K562 (cell line): ENCODE data around the gene DNAAF8. TPM values are rescaled to one million over a fixed set of nuclear protein-coding genes. Genes with fewer than 3 reads are reported as not detected.

Source experiments
- BCOR ChIP-seq: fragments of 450-650 bp; IDR thresholded peaks from 2 replicates; pipeline ENCODE4 v1.6.1; 2016
- CEBPG ChIP-seq, 3 experiments: fragments of 200-800 bp in 1 of 3; sonication (Bioruptor generic) in 1 of 3; sonication (generic) in 1 of 3; formaldehyde crosslinking in 1 of 3; IDR thresholded peaks in 2 of 3; conservative IDR thresholded peaks in 1 of 3; 2 replicates each; pipeline versions ENCODE4 v1.6.1 to v1.8.0; 2016 to 2022; ENCODE audit warnings: missing compliant biosample characterization in 2 of 3, missing genetic modification characterization in 2 of 3, mild to moderate bottlenecking in 1 of 3, missing genetic modification reagents in 1 of 3
- CHD2 ChIP-seq: IDR thresholded peaks from 2 replicates; pipeline ENCODE4 v1.6.1; 2011; ENCODE audit warnings: low read depth, low read length
- FOXA3 ChIP-seq, 2 experiments: fragments of 450-650 bp in 1 of 2; sonication (generic) in 1 of 2; formaldehyde crosslinking; IDR thresholded peaks in 1 of 2; conservative IDR thresholded peaks in 1 of 2; 2 replicates each; pipeline versions ENCODE4 v1.4.0 to v1.8.0; 2020 to 2022; ENCODE audit warnings: mild to moderate bottlenecking in 2 of 2, missing genetic modification reagents in 1 of 2
- KLF10 ChIP-seq: fragments of 250-450 bp; sonication (Bioruptor Pico); IDR thresholded peaks from 2 replicates; pipeline ENCODE4 v1.6.1; 2021; ENCODE audit warnings: matching md5 sums
- MCM2 ChIP-seq: fragments of 450-650 bp; IDR thresholded peaks from 2 replicates; pipeline ENCODE4 v1.6.1; 2017; ENCODE audit warnings: low read depth, mild to moderate bottlenecking
- MYBL2 ChIP-seq, 2 experiments: fragments of 450-650 bp in 1 of 2; sonication (generic) in 1 of 2; formaldehyde crosslinking in 1 of 2; IDR thresholded peaks; 2 replicates each; pipeline versions ENCODE4 v1.6.1 to v1.8.1; 2017 to 2022; ENCODE audit warnings: borderline replicate concordance in 1 of 2, inconsistent platforms in 1 of 2, low read depth in 1 of 2, mild to moderate bottlenecking in 1 of 2, missing genetic modification reagents in 1 of 2, moderate library complexity in 1 of 2
- NUFIP1 ChIP-seq: fragments of 450-650 bp; IDR thresholded peaks from 2 replicates; pipeline ENCODE4 v1.6.1; 2018; ENCODE audit not compliant: partially characterized antibody
- PHB ChIP-seq: fragments of 250-450 bp; sonication (Bioruptor Pico); IDR thresholded peaks from 2 replicates; pipeline ENCODE4 v1.5.0; 2021
- RBM25 ChIP-seq: fragments of 200-400 bp; formaldehyde crosslinking; IDR thresholded peaks from 2 replicates; pipeline ENCODE4 v1.6.1; 2018; ENCODE audit warnings: low read length, low read depth, moderate library complexity; ENCODE audit not compliant: severe bottlenecking
- SNAPC5 ChIP-seq: fragments of 250-450 bp; sonication (Bioruptor Pico); IDR thresholded peaks from 2 replicates; pipeline ENCODE4 v1.8.0; 2021; ENCODE audit warnings: moderate library complexity, mild to moderate bottlenecking, inconsistent platforms
- ZC3H11A ChIP-seq: IDR thresholded peaks from 2 replicates; pipeline ENCODE4 v1.6.1; 2012; ENCODE audit warnings: low read depth, low read length, improper control_type of control experiment
- ZKSCAN8 ChIP-seq: fragments of 200-800 bp; sonication (Bioruptor generic); IDR thresholded peaks from 2 replicates; pipeline ENCODE4 v1.6.1; 2016; ENCODE audit warnings: missing genetic modification characterization, missing compliant biosample characterization
- ZNF12 ChIP-seq: sonication (generic); formaldehyde crosslinking; IDR thresholded peaks from 2 replicates; pipeline ENCODE4 v1.4.0; 2020; ENCODE audit warnings: mild to moderate bottlenecking, missing genetic modification reagents
- ZNF282 ChIP-seq: sonication (generic); formaldehyde crosslinking; IDR thresholded peaks from 2 replicates; pipeline ENCODE4 v1.8.1; 2023; ENCODE audit warnings: missing genetic modification reagents
- polyA plus RNA-seq, 8 experiments: library from polyadenylated mRNA; depleted of rRNA in 4 of 8; stranded (reverse) in 5 of 8; unstranded in 3 of 8; fragments of >200 nt; fragmentation: Nextera tagmentation in 2 of 8; fragmentation: Illumina TruSeq in 1 of 8; extraction: Ambion mirVana in 2 of 8; extraction: Trizol in 1 of 8; gene quantifications; 2 replicates each; pipeline versions ENCODE4 v1.2.1 to v1.2.3, GENCODE V29; 2011 to 2014; ENCODE audit warnings: inconsistent platforms in 1 of 8, missing spikeins in 1 of 8
- total RNA-seq, 7 experiments: library from RNA; depleted of rRNA in 6 of 7; stranded (reverse); fragments of >200 nt in 6 of 7; fragmentation: Illumina TruSeq in 2 of 7; extraction: Trizol in 2 of 7; gene quantifications; 2 replicates each; pipeline versions ENCODE4 v1.2.1 to v1.2.3, GENCODE V29; 2011 to 2021; ENCODE audit warnings: low replicate concordance in 1 of 7
- TF ChIP-seq, protein P1 (sequence below): fragments of 250-450 bp; sonication (Bioruptor Pico); IDR thresholded peaks from 2 replicates; pipeline ENCODE4 v1.8.0; 2021; ENCODE audit warnings: moderate library complexity, mild to moderate bottlenecking, inconsistent platforms
- TF ChIP-seq, protein P2 (sequence below), 2 experiments: IDR thresholded peaks; 2 replicates each; pipeline ENCODE4 v1.6.1; 2012; ENCODE audit warnings: improper control_type of control experiment in 2 of 2, low read depth in 2 of 2, low read length in 2 of 2, borderline replicate concordance in 1 of 2
- TF ChIP-seq, protein P3 (sequence below): fragments of 450-650 bp; IDR thresholded peaks from 2 replicates; pipeline ENCODE4 v1.6.1; 2014; ENCODE audit warnings: low read depth, mild to moderate bottlenecking, moderate library complexity, borderline replicate concordance
- TF ChIP-seq, protein P4 (sequence below), 2 experiments: fragments of 450-650 bp in 1 of 2; sonication (generic) in 1 of 2; formaldehyde crosslinking in 1 of 2; IDR thresholded peaks in 1 of 2; conservative IDR thresholded peaks in 1 of 2; 2 replicates each; pipeline versions ENCODE4 v1.6.1 to v1.8.1; 2016 to 2023; ENCODE audit warnings: mild to moderate bottlenecking in 2 of 2, moderate library complexity in 2 of 2, inconsistent platforms in 1 of 2, missing genetic modification reagents in 1 of 2

The DNAAF8 gene
- total and polyA plus RNA-seq, 9 of the 15 experiments (the other 6 are each of a cell fraction or from before 2014, with no cell fraction given): 0.04 to 0.12 (median 0.10) TPM; not detected in 6

DNA sequence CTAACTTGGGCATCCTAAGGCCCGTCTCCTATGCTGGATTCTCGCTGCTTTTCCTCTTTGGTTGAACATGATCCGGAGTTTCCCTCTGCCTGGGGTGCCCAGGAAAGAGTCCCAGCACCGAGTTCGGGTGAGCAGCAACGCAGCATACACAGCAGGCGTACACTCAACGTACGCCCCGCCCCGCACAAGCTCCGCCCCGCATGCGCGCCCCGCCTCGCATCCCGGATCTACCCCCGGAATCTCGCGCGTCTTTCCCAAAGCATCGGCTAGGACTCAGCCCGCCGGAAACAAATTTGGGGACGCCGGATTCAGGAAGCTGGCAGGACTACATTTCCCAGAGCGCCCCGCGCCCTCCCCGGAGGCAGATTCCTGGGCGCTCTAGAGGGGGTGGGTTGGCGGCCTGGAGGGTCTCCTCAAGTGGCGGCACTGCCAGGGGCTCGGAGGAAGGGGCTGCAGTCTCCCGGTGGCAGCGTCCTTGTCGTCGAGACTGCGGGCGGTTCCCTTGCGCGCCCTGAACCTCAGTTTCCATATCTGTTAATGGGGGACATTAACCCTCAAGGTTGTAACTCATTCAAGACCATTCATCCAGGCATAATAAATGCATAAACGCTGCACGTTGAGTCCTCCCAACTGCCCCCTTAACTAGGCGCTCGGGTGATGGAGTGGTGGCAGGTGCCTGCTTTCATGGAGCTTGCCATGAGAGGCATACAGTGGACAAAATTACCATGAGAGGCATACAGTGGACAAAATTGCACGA lies 34.4 kb downstream of the DNAAF8 start (continued):
- TF ChIP-seq RBM25 (peak; percentile 74), SNAPC5 (CRISPR knock-in tag) (no peak), KLF10 (no peak), ZC3H11A (no peak), MCM2 (no peak), MYBL2 (IDR thresholded peaks at IDR 0.05; ENCODE audit: low read depth) (no peak), MYBL2 (CRISPR knock-in tag; IDR thresholded peaks at IDR 0.05; ENCODE audit: borderline replicate concordance) (no peak), BCOR (peak; percentile 99), NUFIP1 (no peak), ZKSCAN8 (CRISPR knock-in tag) (peak; percentile 95), PHB (CRISPR knock-in tag) (no peak), ZNF282 (CRISPR knock-in tag) (no peak), ZNF12 (CRISPR knock-in tag) (0 out of 2 replicates have a peak, but pooled peaks have one; percentile 67), CHD2 (peak; percentile 97), FOXA3 (CRISPR knock-in tag; conservative IDR thresholded peaks at IDR 0.05 in 1 of 2, IDR thresholded peaks at IDR 0.05 in 1 of 2) (no peak), CEBPG (CRISPR knock-in tag; IDR thresholded peaks at IDR 0.05) (no peak), CEBPG (tag; conservative IDR thresholded peaks at IDR 0.05 in 1 of 2, IDR thresholded peaks at IDR 0.05 in 1 of 2) (no peak)
- TF ChIP-seq, protein P1, sequence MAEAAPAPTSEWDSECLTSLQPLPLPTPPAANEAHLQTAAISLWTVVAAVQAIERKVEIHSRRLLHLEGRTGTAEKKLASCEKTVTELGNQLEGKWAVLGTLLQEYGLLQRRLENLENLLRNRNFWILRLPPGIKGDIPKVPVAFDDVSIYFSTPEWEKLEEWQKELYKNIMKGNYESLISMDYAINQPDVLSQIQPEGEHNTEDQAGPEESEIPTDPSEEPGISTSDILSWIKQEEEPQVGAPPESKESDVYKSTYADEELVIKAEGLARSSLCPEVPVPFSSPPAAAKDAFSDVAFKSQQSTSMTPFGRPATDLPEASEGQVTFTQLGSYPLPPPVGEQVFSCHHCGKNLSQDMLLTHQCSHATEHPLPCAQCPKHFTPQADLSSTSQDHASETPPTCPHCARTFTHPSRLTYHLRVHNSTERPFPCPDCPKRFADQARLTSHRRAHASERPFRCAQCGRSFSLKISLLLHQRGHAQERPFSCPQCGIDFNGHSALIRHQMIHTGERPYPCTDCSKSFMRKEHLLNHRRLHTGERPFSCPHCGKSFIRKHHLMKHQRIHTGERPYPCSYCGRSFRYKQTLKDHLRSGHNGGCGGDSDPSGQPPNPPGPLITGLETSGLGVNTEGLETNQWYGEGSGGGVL (CRISPR knock-in tag): no peak
- TF ChIP-seq, protein P2, sequence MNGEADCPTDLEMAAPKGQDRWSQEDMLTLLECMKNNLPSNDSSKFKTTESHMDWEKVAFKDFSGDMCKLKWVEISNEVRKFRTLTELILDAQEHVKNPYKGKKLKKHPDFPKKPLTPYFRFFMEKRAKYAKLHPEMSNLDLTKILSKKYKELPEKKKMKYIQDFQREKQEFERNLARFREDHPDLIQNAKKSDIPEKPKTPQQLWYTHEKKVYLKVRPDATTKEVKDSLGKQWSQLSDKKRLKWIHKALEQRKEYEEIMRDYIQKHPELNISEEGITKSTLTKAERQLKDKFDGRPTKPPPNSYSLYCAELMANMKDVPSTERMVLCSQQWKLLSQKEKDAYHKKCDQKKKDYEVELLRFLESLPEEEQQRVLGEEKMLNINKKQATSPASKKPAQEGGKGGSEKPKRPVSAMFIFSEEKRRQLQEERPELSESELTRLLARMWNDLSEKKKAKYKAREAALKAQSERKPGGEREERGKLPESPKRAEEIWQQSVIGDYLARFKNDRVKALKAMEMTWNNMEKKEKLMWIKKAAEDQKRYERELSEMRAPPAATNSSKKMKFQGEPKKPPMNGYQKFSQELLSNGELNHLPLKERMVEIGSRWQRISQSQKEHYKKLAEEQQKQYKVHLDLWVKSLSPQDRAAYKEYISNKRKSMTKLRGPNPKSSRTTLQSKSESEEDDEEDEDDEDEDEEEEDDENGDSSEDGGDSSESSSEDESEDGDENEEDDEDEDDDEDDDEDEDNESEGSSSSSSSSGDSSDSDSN (IDR thresholded peaks at IDR 0.05; ENCODE audit: borderline replicate concordance in 1 of 2, low read depth in 2 of 2, low read length in 2 of 2): 0 out of 4 replicates have a peak, but pooled peaks of 1 of the 2 experiments have one; percentile 15
- TF ChIP-seq, protein P3, sequence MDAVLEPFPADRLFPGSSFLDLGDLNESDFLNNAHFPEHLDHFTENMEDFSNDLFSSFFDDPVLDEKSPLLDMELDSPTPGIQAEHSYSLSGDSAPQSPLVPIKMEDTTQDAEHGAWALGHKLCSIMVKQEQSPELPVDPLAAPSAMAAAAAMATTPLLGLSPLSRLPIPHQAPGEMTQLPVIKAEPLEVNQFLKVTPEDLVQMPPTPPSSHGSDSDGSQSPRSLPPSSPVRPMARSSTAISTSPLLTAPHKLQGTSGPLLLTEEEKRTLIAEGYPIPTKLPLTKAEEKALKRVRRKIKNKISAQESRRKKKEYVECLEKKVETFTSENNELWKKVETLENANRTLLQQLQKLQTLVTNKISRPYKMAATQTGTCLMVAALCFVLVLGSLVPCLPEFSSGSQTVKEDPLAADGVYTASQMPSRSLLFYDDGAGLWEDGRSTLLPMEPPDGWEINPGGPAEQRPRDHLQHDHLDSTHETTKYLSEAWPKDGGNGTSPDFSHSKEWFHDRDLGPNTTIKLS: peak; percentile 89
- TF ChIP-seq, protein P4, sequence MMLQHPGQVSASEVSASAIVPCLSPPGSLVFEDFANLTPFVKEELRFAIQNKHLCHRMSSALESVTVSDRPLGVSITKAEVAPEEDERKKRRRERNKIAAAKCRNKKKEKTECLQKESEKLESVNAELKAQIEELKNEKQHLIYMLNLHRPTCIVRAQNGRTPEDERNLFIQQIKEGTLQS (IDR thresholded peaks at IDR 0.05): no peak
- TF ChIP-seq, protein P4 (CRISPR knock-in tag; conservative IDR thresholded peaks at IDR 0.05): no peak
